Measurements from ENCODE around the gene OSBPL2. TPM values are rescaled to one million over a fixed set of nuclear protein-coding genes. Genes with fewer than 3 reads are reported as not detected.

OSBPL2 gene
- total and polyA plus RNA-seq, 2 experiments from 2014 or later, result 16.6 to 31.2 TPM

DNA sequence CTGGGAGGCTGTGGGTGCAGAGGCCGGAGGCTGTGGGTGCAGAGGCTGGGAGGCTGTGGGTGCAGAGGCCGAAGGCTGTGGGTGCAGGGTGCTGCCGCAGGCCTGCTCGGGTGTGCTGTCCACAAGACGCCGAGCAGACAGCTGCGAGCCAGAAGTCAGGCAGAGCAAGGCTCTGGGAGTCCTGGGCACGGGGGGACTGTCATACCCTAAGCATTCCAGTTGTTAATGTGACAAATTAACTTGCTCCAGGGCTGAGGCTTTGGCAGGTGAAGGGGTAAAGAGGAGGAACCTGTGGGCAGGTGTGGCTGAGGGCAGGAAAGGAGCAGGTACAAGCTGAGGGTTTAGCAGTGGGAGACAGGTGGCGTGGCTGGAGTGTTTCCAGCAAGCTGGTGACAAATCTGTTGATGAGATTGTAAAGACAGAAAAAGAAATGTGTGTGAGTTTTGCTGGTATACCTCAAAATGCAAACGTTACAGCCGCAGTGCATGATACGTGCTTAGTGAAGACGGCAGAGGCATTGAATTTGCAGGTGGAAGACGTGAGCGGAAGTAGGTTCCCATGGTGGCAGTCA lies 50.3 kb downstream of the OSBPL2 start (continued):
- TF ChIP-seq, protein P1, sequence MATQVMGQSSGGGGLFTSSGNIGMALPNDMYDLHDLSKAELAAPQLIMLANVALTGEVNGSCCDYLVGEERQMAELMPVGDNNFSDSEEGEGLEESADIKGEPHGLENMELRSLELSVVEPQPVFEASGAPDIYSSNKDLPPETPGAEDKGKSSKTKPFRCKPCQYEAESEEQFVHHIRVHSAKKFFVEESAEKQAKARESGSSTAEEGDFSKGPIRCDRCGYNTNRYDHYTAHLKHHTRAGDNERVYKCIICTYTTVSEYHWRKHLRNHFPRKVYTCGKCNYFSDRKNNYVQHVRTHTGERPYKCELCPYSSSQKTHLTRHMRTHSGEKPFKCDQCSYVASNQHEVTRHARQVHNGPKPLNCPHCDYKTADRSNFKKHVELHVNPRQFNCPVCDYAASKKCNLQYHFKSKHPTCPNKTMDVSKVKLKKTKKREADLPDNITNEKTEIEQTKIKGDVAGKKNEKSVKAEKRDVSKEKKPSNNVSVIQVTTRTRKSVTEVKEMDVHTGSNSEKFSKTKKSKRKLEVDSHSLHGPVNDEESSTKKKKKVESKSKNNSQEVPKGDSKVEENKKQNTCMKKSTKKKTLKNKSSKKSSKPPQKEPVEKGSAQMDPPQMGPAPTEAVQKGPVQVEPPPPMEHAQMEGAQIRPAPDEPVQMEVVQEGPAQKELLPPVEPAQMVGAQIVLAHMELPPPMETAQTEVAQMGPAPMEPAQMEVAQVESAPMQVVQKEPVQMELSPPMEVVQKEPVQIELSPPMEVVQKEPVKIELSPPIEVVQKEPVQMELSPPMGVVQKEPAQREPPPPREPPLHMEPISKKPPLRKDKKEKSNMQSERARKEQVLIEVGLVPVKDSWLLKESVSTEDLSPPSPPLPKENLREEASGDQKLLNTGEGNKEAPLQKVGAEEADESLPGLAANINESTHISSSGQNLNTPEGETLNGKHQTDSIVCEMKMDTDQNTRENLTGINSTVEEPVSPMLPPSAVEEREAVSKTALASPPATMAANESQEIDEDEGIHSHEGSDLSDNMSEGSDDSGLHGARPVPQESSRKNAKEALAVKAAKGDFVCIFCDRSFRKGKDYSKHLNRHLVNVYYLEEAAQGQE (IDR thresholded peaks at IDR 0.05; ENCODE audit: unreplicated experiment), result no peak
- TF ChIP-seq POLR2AphosphoS5 (IDR thresholded peaks at IDR 0.05; ENCODE audit: low read depth) (no peak), JUNB (IDR thresholded peaks at IDR 0.05; ENCODE audit: unreplicated experiment) (no peak), STAT1 (IDR thresholded peaks at IDR 0.05; ENCODE audit: unreplicated experiment) (no peak), ZNF331 (CRISPR knock-in tag; IDR thresholded peaks at IDR 0.05; ENCODE audit: low read depth) (no peak)
- TF ChIP-seq, protein P2, sequence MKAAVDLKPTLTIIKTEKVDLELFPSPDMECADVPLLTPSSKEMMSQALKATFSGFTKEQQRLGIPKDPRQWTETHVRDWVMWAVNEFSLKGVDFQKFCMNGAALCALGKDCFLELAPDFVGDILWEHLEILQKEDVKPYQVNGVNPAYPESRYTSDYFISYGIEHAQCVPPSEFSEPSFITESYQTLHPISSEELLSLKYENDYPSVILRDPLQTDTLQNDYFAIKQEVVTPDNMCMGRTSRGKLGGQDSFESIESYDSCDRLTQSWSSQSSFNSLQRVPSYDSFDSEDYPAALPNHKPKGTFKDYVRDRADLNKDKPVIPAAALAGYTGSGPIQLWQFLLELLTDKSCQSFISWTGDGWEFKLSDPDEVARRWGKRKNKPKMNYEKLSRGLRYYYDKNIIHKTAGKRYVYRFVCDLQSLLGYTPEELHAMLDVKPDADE (IDR thresholded peaks at IDR 0.05), result no peak

DNA sequence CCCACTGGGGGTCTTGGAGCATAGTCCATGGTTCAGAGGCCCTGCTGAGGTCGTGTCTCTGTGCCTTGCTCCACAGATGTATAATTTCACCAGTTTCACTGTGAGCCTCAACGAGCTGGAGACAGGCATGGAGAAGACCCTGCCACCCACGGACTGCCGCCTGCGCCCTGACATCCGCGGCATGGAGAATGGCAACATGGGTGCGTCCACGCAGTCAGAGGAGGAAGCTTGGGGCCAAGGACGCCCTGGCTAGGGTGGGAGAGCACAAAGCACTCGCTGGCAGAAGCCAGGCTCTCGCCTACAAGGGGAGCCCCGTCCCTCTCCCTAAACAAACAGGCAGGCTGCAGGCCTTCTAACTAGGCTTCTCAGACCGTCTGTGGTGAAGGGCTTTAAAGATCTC lies 50.8 kb downstream of the OSBPL2 start:
- TF ChIP-seq, protein P1 (IDR thresholded peaks at IDR 0.05; ENCODE audit: unreplicated experiment), result no peak
- no peak for TF ChIP-seq NANOG (IDR thresholded peaks at IDR 0.05; ENCODE audit: borderline replicate concordance)
- Histone ChIP-seq H3K27me3 (ENCODE audit: insufficient read depth) (no peaks in the 10 kb centered on the region), H3F3A (replicated peaks; ENCODE audit: low read depth) (0 out of 2 replicates have a peak, but pooled peaks cover 7% of the 10 kb centered on the region), H3K4me1 (ENCODE audit: insufficient read depth) (no peaks in the 10 kb centered on the region), H2AFZ (no peak overlapping the region), H3K36me3 (ENCODE audit: insufficient read depth) (0 out of 2 replicates have a peak, but pooled peaks cover under 1% of the 10 kb centered on the region), H3K27ac (ENCODE audit: low read depth) (no peak overlapping the region), H3K79me2 (replicated peaks; ENCODE audit: insufficient read depth) (no peaks in the 10 kb centered on the region), H3K4me2 (no peak overlapping the region), H3K9me2 (ENCODE audit: insufficient read depth) (no peaks in the 10 kb centered on the region), H3K4me3 (no peak overlapping the region), H4K20me1 (replicated peaks; ENCODE audit: insufficient read depth) (no peaks in the 10 kb centered on the region)
- H3K9me3 Mint-ChIP-seq, result no peaks in the 10 kb centered on the region
- no peak overlapping the region for H3K4me3 Mint-ChIP-seq
- no peak for DNase-seq (ENCODE audit: low spot score)
- no peak overlapping the region for H3K27ac Mint-ChIP-seq
- no peaks in the 10 kb centered on the region for H3K4me1 Mint-ChIP-seq
- H3K36me3 Mint-ChIP-seq (ENCODE audit: low read depth), result peaks cover 24% of the 10 kb centered on the region
- peaks cover 11% of the 10 kb centered on the region for H3K27me3 Mint-ChIP-seq (ENCODE audit: insufficient read depth, low read depth, poor library complexity)
- no peak for ATAC-seq

Measured in GM23338 (cell line).